ES-I3 (cell line): ENCODE data around the gene PTPRC.

Experiments used
- H3K36me3 ChIP-seq: 2 replicates; pipeline ENCODE4 v1.6.1; 2013; ENCODE audit warnings: mild to moderate bottlenecking, low read length, control low read depth, moderate library complexity; ENCODE audit not compliant: insufficient read depth
- H3K4me1 ChIP-seq: 2 replicates; pipeline ENCODE4 v1.6.1; 2013; ENCODE audit warnings: mild to moderate bottlenecking, control low read depth, low read length; ENCODE audit not compliant: insufficient read depth
- H3K9ac ChIP-seq: 2 replicates; pipeline ENCODE4 v1.6.1; 2013; ENCODE audit warnings: low read depth, mild to moderate bottlenecking, low read length, moderate library complexity
- H3K9me3 ChIP-seq: 2 replicates; pipeline ENCODE4 v1.6.1; 2013; ENCODE audit warnings: mild to moderate bottlenecking, low read length, moderate library complexity; ENCODE audit not compliant: control insufficient read depth, insufficient read depth

The PTPRC gene

DNA sequence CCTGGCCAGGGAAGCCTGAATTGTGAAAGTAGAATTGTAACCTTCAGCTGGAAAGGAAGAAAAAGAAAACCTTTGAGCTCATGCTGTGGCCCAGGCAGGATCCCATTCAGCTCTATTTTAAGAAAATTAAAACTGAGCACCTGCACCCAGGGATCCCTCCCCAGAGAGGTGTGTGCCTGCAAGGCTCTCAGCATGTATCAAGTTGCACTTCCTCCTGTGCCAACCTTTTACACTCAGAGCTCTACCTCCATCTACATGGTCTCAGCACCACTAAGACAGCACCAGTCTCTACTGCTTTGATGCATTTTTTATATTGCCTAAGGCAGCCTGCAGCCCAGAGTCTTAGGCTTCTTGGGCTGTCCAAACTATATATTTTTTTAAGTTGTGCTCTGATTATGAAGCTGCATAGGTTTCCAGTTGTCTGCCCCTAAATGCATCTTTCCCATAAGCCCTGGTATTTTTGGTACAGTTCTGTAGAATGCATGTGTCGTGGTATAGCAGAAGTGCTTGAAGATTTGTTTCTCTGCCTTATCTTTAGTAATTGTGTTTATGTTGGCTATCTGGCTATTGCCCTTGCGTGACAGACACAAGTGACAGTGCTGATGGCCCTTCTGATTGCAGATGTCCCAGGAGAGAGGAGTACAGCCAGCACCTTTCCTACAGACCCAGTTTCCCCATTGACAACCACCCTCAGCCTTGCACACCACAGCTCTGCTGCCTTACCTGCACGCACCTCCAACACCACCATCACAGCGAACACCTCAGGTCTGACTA is 63.1 kb downstream of the PTPRC start:
- Histone ChIP-seq H3K9me3 (no peaks in the 10 kb centered on the region), H3K9ac (no peak overlapping the region), H3K4me1 (peaks cover 26% of the 10 kb centered on the region; the same call in 1 of the 2 replicates), H3K36me3 (no peaks in the 10 kb centered on the region)

- Histone ChIP-seq H3K9me3 (no peaks in the 10 kb centered on the region), H3K9ac (no peak overlapping the region), H3K36me3 (no peaks in the 10 kb centered on the region), H3K4me1 (no peaks in the 10 kb centered on the region)
Measured at GRCh38 chr1:198708761-198709525, 70.1 kb downstream of the PTPRC start.

DNA sequence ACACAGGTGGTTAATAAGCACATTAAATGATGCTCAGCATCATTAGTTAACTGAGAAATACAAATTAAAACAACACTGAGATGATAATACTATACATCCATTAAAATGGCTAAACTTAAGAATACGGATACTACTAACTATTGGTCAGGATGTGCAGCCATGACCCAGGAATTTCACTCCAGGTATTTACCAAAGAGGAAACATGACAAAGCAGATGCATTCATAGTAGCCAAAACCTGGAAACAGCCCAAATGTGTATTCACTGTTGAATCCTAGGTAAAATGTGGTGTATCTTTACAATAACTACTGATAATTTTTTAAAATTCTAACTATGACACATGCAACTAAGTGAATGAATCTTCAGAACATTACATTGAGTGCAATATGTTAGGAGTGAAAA is 73.0 kb downstream of the PTPRC start:
- Histone ChIP-seq H3K36me3 (no peaks in the 10 kb centered on the region), H3K9ac (no peak overlapping the region), H3K9me3 (no peaks in the 10 kb centered on the region), H3K4me1 (no peaks in the 10 kb centered on the region)

DNA sequence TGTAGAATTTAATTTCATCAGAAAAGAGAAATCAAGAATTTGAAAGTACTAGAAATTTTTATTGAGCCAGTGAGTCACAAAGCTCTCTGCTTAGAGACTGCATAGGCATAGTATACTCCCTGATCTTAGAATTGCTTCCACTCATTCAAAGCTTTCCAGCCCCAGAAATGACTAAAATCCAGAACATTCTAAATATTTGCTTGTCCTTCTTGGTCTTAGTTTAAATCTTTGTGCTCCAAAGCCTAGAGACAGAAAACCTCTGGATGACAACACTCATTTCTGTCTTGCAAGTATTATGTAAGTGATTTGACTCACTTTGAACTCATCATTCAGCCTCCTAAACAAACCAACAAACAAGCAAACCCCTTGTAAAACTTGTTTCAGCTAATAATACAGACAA is 74.2 kb downstream of the PTPRC start:
- no peak overlapping the region for H3K9ac ChIP-seq

DNA sequence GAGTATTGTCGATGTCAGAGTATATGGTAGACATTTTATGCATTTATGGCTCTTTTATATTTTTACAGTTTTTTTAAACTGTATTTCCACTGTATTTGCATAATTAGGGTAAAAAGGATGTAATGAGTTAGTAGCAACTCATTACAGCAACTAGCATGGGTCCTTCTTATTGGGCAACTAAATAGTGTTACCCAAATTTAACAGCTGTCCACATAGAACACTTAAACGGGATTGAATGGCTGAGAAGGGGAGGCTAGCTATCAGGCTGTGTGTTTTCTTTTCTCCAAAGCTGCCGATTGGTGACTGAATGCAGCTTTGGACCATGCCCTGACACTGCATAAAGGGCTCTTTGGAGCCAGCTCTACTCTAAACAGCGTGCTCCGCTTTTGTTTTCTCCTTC is 75.4 kb downstream of the PTPRC start:
- Histone ChIP-seq H3K9me3 (no peaks in the 10 kb centered on the region), H3K36me3 (no peaks in the 10 kb centered on the region), H3K9ac (no peak overlapping the region), H3K4me1 (no peaks in the 10 kb centered on the region)

More for the DNA sequence above, 74.2 kb downstream of the PTPRC start:
- no peaks in the 10 kb centered on the region for H3K9me3 ChIP-seq
- H3K4me1 ChIP-seq, result no peaks in the 10 kb centered on the region
- no peaks in the 10 kb centered on the region for H3K36me3 ChIP-seq

- Histone ChIP-seq H3K9me3 (no peaks in the 10 kb centered on the region), H3K9ac (no peak overlapping the region), H3K4me1 (no peaks in the 10 kb centered on the region), H3K36me3 (no peaks in the 10 kb centered on the region)
Measured at GRCh38 chr1:198716051-198716450, 77.2 kb downstream of the PTPRC start.

DNA sequence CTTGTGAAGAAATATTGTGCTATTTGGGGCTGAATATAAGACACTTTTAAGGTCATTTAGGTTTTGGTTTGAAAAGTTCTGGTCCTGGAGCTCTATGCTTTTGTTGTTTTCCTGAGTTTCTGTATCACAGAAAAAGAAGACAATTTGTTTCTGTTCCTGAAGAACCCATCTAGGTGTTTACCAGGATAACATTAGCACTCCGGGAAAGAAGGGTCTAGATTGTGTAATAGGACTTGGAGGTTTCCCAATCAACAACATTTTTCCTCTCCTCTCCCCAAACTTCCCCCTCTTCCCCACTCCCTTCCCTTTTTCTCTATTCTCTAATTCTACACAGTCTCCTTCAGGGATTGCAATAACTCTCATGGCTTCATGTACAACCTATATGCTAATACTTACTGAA is 78.7 kb downstream of the PTPRC start:
- no peak overlapping the region for H3K9ac ChIP-seq
- H3K36me3 ChIP-seq, result no peaks in the 10 kb centered on the region
- no peaks in the 10 kb centered on the region for H3K4me1 ChIP-seq
- no peaks in the 10 kb centered on the region for H3K9me3 ChIP-seq

DNA sequence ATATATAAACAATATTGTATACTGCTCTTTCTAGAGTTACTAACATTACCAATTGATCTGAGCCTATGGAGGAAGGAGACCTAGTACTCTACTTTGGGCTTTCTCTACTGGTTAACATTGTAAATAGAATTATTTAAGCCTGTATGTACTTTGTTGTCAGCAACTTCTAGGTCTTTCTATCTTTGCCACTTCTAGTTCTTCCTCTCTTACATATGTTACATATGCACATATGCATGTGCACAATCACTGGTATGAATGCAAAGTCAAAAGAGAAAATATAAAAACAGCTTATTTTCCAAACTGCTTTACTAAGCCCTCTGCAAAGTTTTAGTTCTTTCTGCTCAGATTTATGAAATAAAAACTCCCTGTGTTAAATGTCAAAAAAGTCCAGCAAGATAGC is 84.3 kb downstream of the PTPRC start:
- Histone ChIP-seq H3K4me1 (no peaks in the 10 kb centered on the region), H3K9ac (no peak overlapping the region), H3K9me3 (no peaks in the 10 kb centered on the region), H3K36me3 (no peaks in the 10 kb centered on the region)

DNA sequence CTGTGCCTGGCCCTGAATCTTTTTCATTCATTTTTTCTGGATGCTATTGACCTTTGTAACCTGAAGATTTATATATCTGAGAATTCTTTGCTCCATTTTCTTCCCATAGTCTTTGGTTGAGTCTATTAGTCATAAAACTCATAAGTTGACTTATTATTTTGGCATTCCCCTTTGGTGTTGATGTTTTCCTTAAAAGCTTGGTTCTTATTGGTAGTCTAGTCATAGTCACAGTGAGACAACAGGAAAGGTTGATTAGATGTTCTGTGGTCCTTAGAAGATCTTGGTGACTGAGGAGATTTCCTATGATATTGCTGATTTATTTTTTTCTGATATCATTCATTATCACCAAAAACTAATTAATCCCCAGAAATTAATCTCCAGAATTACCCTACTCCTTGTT is 86.2 kb downstream of the PTPRC start:
- Histone ChIP-seq H3K4me1 (peaks cover 5% of the 10 kb centered on the region; the same call in 1 of the 2 replicates), H3K9ac (no peak overlapping the region), H3K9me3 (no peaks in the 10 kb centered on the region), H3K36me3 (no peaks in the 10 kb centered on the region)

DNA sequence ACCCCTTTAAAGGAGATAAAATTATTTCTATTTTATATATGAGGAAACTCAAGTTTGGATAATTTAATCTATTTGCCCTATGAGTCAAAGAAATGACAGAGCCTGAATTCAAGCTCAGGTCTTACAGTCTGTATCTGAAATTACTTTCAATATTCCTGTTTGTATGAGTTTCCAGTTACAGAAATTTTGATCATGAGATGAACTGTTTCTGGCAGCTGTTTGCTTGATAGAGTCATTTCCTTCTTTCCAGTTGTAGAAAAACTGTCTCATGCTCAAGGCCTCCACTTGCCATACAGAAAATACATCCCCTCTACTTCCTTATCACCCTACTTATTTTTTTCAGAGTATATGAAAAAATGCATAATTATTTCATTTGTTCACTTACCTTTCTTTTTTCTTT is 87.6 kb downstream of the PTPRC start:
- no peaks in the 10 kb centered on the region for H3K36me3 ChIP-seq
- H3K4me1 ChIP-seq, result peaks cover 5% of the 10 kb centered on the region; the same call in 1 of the 2 replicates
- no peak overlapping the region for H3K9ac ChIP-seq
- no peaks in the 10 kb centered on the region for H3K9me3 ChIP-seq

GRCh38 chr1:198729195-198729863 is 90.5 kb downstream of the PTPRC start:
- H3K9ac ChIP-seq, result no peak overlapping the region
- peaks cover 5% of the 10 kb centered on the region; the same call in 1 of the 2 replicates for H3K4me1 ChIP-seq
- no peaks in the 10 kb centered on the region for H3K36me3 ChIP-seq
- no peaks in the 10 kb centered on the region for H3K9me3 ChIP-seq

- H3K4me1 ChIP-seq, result peaks cover 5% of the 10 kb centered on the region; the same call in 1 of the 2 replicates
- no peaks in the 10 kb centered on the region for H3K9me3 ChIP-seq
- no peak overlapping the region for H3K9ac ChIP-seq
- no peaks in the 10 kb centered on the region for H3K36me3 ChIP-seq
Measured at GRCh38 chr1:198730952-198731351, 92.1 kb downstream of the PTPRC start.

GRCh38 chr1:198734323-198735008 is 95.6 kb downstream of the PTPRC start:
- no peaks in the 10 kb centered on the region for H3K36me3 ChIP-seq
- H3K4me1 ChIP-seq, result no peaks in the 10 kb centered on the region
- H3K9ac ChIP-seq, result no peak overlapping the region
- H3K9me3 ChIP-seq, result no peaks in the 10 kb centered on the region

- no peak overlapping the region for H3K9ac ChIP-seq
- no peaks in the 10 kb centered on the region for H3K9me3 ChIP-seq
- H3K4me1 ChIP-seq, result peaks cover 9% of the 10 kb centered on the region; the same call in 1 of the 2 replicates
- no peaks in the 10 kb centered on the region for H3K36me3 ChIP-seq
Measured at GRCh38 chr1:198741744-198742143, 102.9 kb downstream of the PTPRC start.
